GM21515 (cell line): ENCODE results near the gene IPO9.
"Not testable (repeated sequence)": the region's sequence is repeated elsewhere in the genome, so short reads cannot be mapped to it uniquely, and the experiment has no call there.

Experiments used
- ATAC-seq: cut with Tn5 transposase; IDR thresholded peaks from one replicate; pipeline ENCODE4 v1.9.1; 2021; ENCODE audit not compliant: unreplicated experiment

IPO9 gene

GRCh38 chr1:201845331-201846083, 16.6 kb downstream of the IPO9 start:
- ATAC-seq = no peak

GRCh38 chr1:201847150-201847549, 18.2 kb downstream of the IPO9 start:
- ATAC-seq = no peak

- ATAC-seq = no peak
Observed at GRCh38 chr1:201848230-201848629, 19.3 kb downstream of the IPO9 start.

GRCh38 chr1:201849372-201850052, 20.6 kb downstream of the IPO9 start:
- ATAC-seq = no peak

- ATAC-seq = no peak
Observed at GRCh38 chr1:201850053-201850397, 21.1 kb downstream of the IPO9 start.

GRCh38 chr1:201851949-201852348, 23.0 kb downstream of the IPO9 start:
- ATAC-seq = no peak

GRCh38 chr1:201856722-201857121, 27.8 kb downstream of the IPO9 start:
- not testable (repeated sequence) for ATAC-seq

GRCh38 chr1:201859424-201859823, 30.5 kb downstream of the IPO9 start:
- ATAC-seq = no peak

GRCh38 chr1:201861448-201861847, 32.5 kb downstream of the IPO9 start:
- no peak for ATAC-seq

GRCh38 chr1:201870397-201870796, 41.4 kb downstream of the IPO9 start:
- ATAC-seq = no peak

- ATAC-seq = no peak
Observed at GRCh38 chr1:201874672-201875071, 45.7 kb downstream of the IPO9 start.

- no peak for ATAC-seq
Observed at GRCh38 chr1:201876148-201876818, 47.3 kb downstream of the IPO9 start.

- ATAC-seq = no peak
Observed at GRCh38 chr1:201877877-201878401, 49.0 kb downstream of the IPO9 start.

GRCh38 chr1:201880928-201881571, 52.1 kb downstream of the IPO9 start:
- ATAC-seq = no peak

- ATAC-seq = no peak
Observed at GRCh38 chr1:201881617-201882016, 52.7 kb downstream of the IPO9 start.

- ATAC-seq = no peak
Observed at GRCh38 chr1:201882665-201883132, 53.7 kb downstream of the IPO9 start.

- no peak for ATAC-seq
Observed at GRCh38 chr1:201883266-201883665, 54.3 kb downstream of the IPO9 start.

- no peak for ATAC-seq
Observed at GRCh38 chr1:201883786-201884185, 54.8 kb downstream of the IPO9 start.

- ATAC-seq = no peak
Observed at GRCh38 chr1:201884425-201884824, 55.5 kb downstream of the IPO9 start.

GRCh38 chr1:201885531-201886075, 56.6 kb downstream of the IPO9 start:
- no peak for ATAC-seq
